ENCODE data around the gene CACNA2D4.

DNA sequence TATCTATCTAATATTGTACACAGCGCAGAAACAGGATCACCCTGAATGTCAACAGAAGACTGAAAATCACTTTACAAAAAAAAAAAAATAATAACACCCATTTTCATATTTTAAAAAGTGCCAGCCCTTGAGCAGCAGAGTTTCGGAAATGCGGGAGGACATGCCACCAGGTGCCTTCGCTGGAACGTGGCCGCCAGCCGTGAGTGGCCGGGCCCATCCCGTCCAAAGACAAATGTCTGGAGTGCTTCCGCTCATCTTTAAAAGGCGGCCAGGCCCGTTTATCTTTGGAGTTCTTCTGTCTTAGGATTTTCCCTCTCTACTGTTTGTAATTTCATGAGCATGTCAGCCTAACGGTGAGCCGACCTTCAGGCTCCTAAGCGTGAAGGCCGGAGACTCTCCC is 54.6 kb downstream of the CACNA2D4 start:
- TF ChIP-seq CTCF (conservative IDR thresholded peaks at IDR 0.05; ENCODE audit: low read depth, low read length): no peak
- TF ChIP-seq EZH2 (IDR thresholded peaks at IDR 0.05; ENCODE audit: low read length, unreplicated experiment): no peak
- TF ChIP-seq EZH2phosphoT487 (IDR thresholded peaks at IDR 0.05; ENCODE audit: borderline replicate concordance, low read length): no peak
